Lung (tissue), 12 donors: ENCODE results near the gene TMEM238L. TPM values are rescaled to one million over a fixed set of nuclear protein-coding genes. Genes with fewer than 3 reads are reported as not detected.

Experiments
- ATAC-seq: fragments of 200-7000 bp; cut with Tn5 transposase; one replicate; pipeline ENCODE4 v1.9.1; 2020; ENCODE audit warnings: moderate number of reproducible peaks; ENCODE audit not compliant: insufficient read depth, low FRiP score
- DNase-seq, 3 donors: peaks; one replicate each; pipeline ENCODE4 v3.0.0-alpha.2; 2013 to 2017
- H3K27ac ChIP-seq, 2 donors: one replicate each; pipeline ENCODE4 v1.5.1; 2013; ENCODE audit warnings: mild to moderate bottlenecking in 2 of 2, moderate library complexity in 2 of 2, control low read depth in 1 of 2, inconsistent platforms in 1 of 2, low read depth in 1 of 2, low read length in 1 of 2
- H3K27me3 ChIP-seq, 3 donors: one replicate each; pipeline ENCODE4 v1.5.1; 2013; ENCODE audit warnings: low read length in 2 of 3; ENCODE audit not compliant: control insufficient read depth in 3 of 3, insufficient read depth in 3 of 3
- H3K36me3 ChIP-seq, 4 donors: one replicate each; pipeline ENCODE4 v1.5.1; 2013; ENCODE audit warnings: low read length in 4 of 4, mild to moderate bottlenecking in 1 of 4, moderate library complexity in 1 of 4; ENCODE audit not compliant: control insufficient read depth in 4 of 4, insufficient read depth in 4 of 4
- H3K4me1 ChIP-seq, 5 donors: one replicate each; pipeline ENCODE4 v1.5.1; 2013; ENCODE audit warnings: low read length in 5 of 5, mild to moderate bottlenecking in 2 of 5, moderate library complexity in 1 of 5; ENCODE audit not compliant: control insufficient read depth in 5 of 5, insufficient read depth in 5 of 5
- H3K4me3 ChIP-seq: one replicate; pipeline ENCODE4 v1.5.1; 2013; ENCODE audit warnings: mild to moderate bottlenecking, control low read depth, moderate library complexity
- H3K9ac ChIP-seq, 2 donors: one replicate each; pipeline ENCODE4 v1.5.1; 2013; ENCODE audit warnings: low read length in 2 of 2, control low read depth in 1 of 2; ENCODE audit not compliant: insufficient read depth in 1 of 2
- H3K9me3 ChIP-seq, 4 donors: one replicate each; pipeline ENCODE4 v1.5.1; 2013; ENCODE audit warnings: low read length in 3 of 4, mild to moderate bottlenecking in 1 of 4, moderate library complexity in 1 of 4; ENCODE audit not compliant: control insufficient read depth in 4 of 4, insufficient read depth in 3 of 4
- CTCF ChIP-seq: IDR thresholded peaks from 2 replicates; pipeline ENCODE4 v1.5.1; 2012; ENCODE audit warnings: mild to moderate bottlenecking; ENCODE audit errors: control extremely low read depth, extremely low read depth
- WGBS, 2 donors: extraction: QIAGEN DNeasy Blood & Tissue Kit; methylation state at CpG; one replicate each; pipeline ENCODE4 v1.1.7; 2013; 5-methylcytosine and 5-hydroxymethylcytosine counted together
- polyA plus RNA-seq, 2 donors: library from polyadenylated mRNA; stranded (reverse); fragments of 200-250 nt; gene quantifications; one replicate each; pipeline ENCODE4 v1.2.1, GENCODE V29; 2013
- total RNA-seq, 2 donors: library from RNA; depleted of rRNA in 1 of 2; stranded (reverse); fragments of >200 nt in 1 of 2; gene quantifications; one replicate each; pipeline ENCODE4 v1.2.1, GENCODE V29; 2014 to 2021
- donor health status: control.
- donor health status: control.
- donor health status: Bipolar disorder and iron deficiency.
- donor health status: healthy.
- donor health status: DM: yes; HTN: yes; CAD: no.

The TMEM238L gene
- total and polyA plus RNA-seq, 4 donors: 0.05 TPM; not detected in 3

GRCh38 chr17:10815319-10815718 lies 11.4 kb upstream of the TMEM238L start:
- Histone ChIP-seq H3K9me3 (peaks cover 0 to 4% (median 0%) of the 10 kb centered on the region in 4 donors), H3K27ac (no peak overlapping the region), H3K9ac (no peak overlapping the region), H3K36me3 (no peaks in the 10 kb centered on the region), H3K4me3 (no peak overlapping the region), H3K27me3 (no peaks in the 10 kb centered on the region), H3K4me1 (peaks cover 0 to 14% (median 8%) of the 10 kb centered on the region in 5 donors)
- TF ChIP-seq CTCF: no peak
- DNase-seq (no peak), ATAC-seq (no peak)
- WGBS, 2 donors: 69 to 85% methylated on average over 5 of the region's 5 CpGs

DNA sequence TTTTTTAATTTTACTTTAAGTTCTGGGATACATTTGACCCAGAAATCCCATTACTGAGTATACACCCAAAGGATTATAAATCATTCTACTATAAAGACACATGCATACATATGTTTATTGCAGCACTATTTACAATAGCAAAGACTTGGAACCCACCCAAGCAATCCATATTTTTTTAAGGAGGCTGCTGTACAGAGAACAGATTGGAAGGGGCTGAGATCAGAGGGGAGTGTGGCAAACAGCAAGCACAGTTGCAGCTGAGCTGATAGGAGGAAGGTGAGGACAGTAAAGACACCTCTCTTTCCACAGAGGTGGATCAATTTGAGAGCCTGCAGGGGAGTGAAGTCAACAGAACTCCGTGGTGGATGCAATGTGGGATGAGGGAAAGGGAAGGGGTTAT lies 10.2 kb upstream of the TMEM238L start:
- Histone ChIP-seq H3K4me3 (no peak overlapping the region), H3K27me3 (no peaks in the 10 kb centered on the region), H3K9ac (no peak overlapping the region), H3K4me1 (peaks cover 0 to 14% (median 8%) of the 10 kb centered on the region in 5 donors), H3K27ac (no peak overlapping the region), H3K9me3 (peaks cover 0 to 4% (median 0%) of the 10 kb centered on the region in 4 donors), H3K36me3 (no peaks in the 10 kb centered on the region)
- WGBS, 2 donors: 59 to 63% methylated on average over 1 of the region's 1 CpG
- peak; percentile 36 to 89 (median 80) for DNase-seq
- TF ChIP-seq CTCF: no peak
- ATAC-seq: no peak

DNA sequence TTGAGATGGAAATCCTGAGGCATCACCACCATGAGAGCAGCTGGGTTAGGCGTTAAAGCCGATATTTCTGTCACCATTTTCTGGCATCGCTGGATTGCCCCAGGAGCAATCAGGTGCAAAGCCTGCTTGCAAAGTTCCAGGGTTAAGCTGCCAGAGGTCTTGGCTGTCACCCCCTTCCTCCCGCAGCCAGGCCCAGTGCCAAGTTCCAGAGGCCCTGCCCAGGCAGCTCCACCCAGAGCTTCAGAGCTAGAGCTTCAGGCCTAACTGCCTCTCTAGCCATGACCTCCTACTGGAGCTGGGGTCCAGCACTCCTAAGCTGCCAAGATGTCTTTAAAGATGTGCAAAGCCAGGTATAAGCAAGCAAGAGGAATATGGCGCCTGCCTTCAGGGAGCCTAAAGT lies 8.8 kb upstream of the TMEM238L start:
- Histone ChIP-seq H3K27me3 (no peaks in the 10 kb centered on the region), H3K9ac (no peak overlapping the region), H3K4me1 (peaks cover 0 to 14% (median 8%) of the 10 kb centered on the region in 5 donors), H3K36me3 (no peaks in the 10 kb centered on the region), H3K9me3 (peaks cover 0 to 4% (median 0%) of the 10 kb centered on the region in 4 donors), H3K4me3 (no peak overlapping the region), H3K27ac (no peak overlapping the region)
- no peak for TF ChIP-seq CTCF
- no peak for ATAC-seq
- 65 to 71% methylated on average over 5 of the region's 5 CpGs for WGBS, 2 donors
- peak in 2 of 3 donors; percentile 14 to 45 for DNase-seq

GRCh38 chr17:10809605-10810004 lies 5.7 kb upstream of the TMEM238L start:
- Histone ChIP-seq H3K27ac (no peak overlapping the region), H3K36me3 (no peaks in the 10 kb centered on the region), H3K9ac (no peak overlapping the region), H3K4me3 (no peak overlapping the region), H3K27me3 (no peaks in the 10 kb centered on the region), H3K9me3 (peaks cover 0 to 2% (median 0%) of the 10 kb centered on the region in 4 donors), H3K4me1 (peaks cover 0 to 12% (median 6%) of the 10 kb centered on the region in 5 donors)
- ATAC-seq (no peak), DNase-seq (no peak)
- TF ChIP-seq CTCF: no peak
- WGBS, 2 donors: 96 to 97% methylated on average over 4 of the region's 4 CpGs
